SW480 (cell line): ENCODE measurements around the gene CMC1.
A peak's percentile ranks its signal among the peaks of the same experiment; 100 is the strongest.

ENCODE experiments used
- DNase-seq: peaks from one replicate; pipeline ENCODE4 v3.0.0-alpha.2; 2016; ENCODE audit warnings: low spot score

The CMC1 gene

GRCh38 chr3:28300345-28300962, 59.0 kb downstream of the CMC1 start:
- no peak for DNase-seq

GRCh38 chr3:28301688-28302087, 60.3 kb downstream of the CMC1 start:
- no peak for DNase-seq

- no peak for DNase-seq
These were observed 66.8 kb downstream of the CMC1 start for GRCh38 chr3:28308196-28308595.

DNA sequence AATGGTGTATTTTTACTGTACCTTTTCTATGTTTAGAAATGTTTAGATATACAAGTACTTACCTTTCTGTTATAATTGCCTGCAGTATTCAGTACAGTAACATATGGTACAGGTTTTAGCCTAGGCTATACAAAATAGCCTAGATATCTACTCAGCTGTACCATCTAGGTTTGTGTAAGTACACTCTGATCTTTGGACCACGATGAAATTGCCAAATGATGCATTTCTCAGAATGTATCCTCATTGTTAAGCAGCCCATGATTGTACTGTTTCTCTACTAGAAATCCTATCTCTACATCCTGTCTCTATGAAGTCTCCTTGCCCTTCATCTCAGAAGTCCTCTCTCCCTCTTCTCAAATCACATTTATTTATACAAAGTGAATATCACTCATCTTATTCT, 74.3 kb downstream of the CMC1 start:
- no peak for DNase-seq

- DNase-seq = no peak
These were observed 74.8 kb downstream of the CMC1 start for GRCh38 chr3:28316226-28316625.

GRCh38 chr3:28317438-28318022, 76.1 kb downstream of the CMC1 start:
- peak; percentile 43 for DNase-seq

DNA sequence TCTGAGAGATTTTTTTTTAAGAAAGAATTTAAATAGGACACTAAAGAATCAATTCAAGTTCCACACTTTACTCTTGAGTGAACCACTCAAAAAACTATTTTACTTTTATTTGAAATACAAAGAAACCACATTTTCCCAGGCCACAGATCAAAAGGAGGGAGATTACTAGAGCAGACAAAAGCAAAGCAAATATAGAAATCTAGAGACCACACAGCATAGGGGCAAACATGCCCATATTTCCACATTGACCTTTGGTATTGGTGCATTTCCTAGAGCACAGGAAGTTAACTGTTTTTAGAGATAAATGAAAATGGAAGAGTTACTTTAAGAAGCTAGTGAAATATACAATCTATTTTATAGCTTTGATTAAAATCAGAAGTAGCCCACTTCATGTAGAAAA, 79.6 kb downstream of the CMC1 start:
- no peak for DNase-seq

DNA sequence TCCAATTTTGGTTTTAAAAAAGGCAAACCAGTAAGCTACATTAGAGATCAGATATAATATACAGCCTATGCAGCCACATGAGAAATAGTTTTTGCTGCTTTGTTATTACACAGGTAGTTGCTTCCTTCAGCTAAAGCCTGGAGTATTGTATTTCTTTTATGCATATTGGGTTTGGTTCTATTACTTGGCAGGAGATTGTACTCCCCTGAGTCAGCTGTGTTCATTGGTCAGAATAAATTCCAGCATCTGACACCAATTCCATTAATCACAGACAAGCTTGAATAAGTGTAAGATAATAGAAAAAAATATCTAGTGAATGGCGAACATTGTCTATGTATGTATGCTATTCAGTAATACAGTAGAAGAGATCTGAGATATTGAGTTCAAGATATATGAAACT, 81.0 kb downstream of the CMC1 start:
- DNase-seq = no peak

DNA sequence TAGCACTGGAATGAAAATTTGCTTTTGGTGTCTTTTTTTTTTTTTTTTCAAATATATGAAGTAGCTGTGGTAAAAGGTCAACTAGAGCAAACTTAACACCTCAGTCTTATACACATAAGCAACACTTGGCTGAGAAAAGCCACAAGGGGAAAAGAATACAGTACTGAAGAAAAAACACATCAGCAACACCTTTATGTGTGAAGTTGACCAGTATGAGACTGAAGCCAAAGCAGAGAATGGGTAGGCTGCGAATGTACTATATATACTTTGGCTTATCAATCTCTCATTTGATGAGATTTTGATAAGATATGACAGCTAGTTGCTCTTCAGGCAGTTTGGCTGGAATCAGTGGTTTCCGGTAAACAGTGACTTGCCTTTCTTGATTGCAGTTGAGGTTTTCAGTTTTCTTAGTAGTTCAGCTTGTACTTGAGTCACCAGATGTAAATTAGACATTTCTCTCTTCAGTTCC, 85.1 kb downstream of the CMC1 start:
- no peak for DNase-seq

GRCh38 chr3:28328188-28329151, 87.1 kb downstream of the CMC1 start:
- DNase-seq = peak; percentile 37

DNA sequence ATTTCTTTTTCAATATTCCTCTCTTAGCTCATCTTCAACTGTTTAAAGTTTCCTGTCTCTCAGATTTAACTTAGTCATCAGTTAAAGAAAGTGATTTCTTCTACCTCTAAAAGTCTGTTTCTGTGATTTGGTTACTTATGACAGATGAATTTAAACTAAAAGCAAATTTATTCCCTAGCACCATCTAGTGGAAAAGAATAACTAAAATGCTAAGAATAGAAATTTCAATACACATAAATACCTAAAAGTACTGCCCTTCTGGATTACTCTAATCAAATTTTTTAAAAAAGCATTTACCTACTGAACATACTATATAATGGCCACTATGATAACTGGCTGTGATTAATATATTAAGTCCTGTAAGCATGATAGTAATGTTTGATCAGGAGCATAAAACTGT, 93.1 kb downstream of the CMC1 start:
- DNase-seq = no peak

DNA sequence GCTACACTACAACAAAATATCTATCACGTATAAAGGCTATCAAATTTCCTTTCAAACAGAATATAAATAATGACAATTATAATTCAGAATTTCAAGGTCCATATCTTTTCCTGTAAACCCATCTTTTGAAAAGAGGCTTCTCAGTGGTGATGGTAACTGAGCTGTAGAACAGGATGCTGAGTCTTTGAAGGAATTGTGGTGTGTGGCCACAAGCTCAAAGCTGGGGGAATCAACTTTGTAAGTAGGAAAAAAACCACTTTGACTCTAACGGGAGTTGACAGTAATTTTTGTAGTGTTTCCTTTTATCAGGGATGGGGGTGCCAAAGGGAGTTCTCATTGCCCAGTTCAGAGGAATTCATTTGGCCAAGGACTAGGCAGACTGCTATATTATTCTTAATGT, 93.8 kb downstream of the CMC1 start:
- no peak for DNase-seq

GRCh38 chr3:28337230-28337629, 95.8 kb downstream of the CMC1 start:
- no peak for DNase-seq

- DNase-seq = no peak
These were observed 101.7 kb downstream of the CMC1 start for GRCh38 chr3:28343144-28343543.

GRCh38 chr3:28345690-28346089, 104.3 kb downstream of the CMC1 start:
- DNase-seq = no peak

GRCh38 chr3:28347374-28348264, 106.2 kb downstream of the CMC1 start:
- peak; percentile 1 for DNase-seq

DNA sequence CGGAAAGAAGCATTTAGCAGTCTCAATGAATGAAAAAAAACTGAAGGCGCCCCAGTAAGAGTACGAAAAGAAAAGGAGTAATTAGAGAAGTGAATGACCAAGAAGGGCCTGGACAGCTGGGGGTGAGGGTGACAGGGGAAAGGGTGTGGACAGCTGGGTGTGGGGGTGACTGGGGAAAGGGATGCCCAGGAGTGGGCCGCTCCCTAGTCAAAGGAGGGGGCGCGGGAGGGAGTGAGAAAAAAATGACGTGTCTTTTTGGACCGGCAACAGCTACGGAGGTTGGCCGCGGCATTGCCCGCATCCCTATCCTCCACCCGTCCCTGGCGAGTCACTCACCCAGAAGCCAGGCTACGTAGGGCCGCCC, 106.8 kb downstream of the CMC1 start:
- no peak for DNase-seq

- peak; percentile 92 for DNase-seq
These were observed 107.4 kb downstream of the CMC1 start, which contains the start of the genes AZI2 and ZCWPW2 for GRCh38 chr3:28348629-28349468. AZI2 (minus strand) TSS chr3:28348824; CDS start chr3:28340617, 8,207 bp downstream. ZCWPW2 (plus strand) TSS chr3:28348721; CDS start chr3:28413069, 64,348 bp downstream.

DNA sequence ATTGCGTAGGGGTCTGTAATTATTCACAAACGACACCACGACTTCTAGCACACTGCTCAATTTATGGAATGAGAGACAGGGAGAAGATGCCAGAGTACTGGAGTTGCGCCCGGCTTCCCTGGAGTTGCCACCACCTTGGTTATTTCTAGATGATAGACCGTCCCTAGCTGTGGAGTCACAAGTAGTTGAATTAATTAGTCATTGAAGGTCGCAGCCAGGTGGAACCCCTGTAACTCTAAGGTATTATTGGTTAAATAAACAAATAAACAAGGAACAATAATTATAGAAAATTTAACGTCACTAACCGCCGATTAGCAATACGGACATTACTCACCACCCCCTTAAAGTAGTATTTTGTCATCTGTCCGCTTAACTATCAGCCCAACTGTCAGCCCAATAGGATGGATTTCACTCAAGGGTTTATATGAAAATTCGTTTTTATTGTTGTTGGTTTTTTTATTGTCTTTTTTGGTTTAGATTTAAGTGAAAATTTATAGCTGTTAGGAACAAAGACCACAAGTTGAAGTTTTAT, 108.1 kb downstream of the CMC1 start:
- no peak for DNase-seq
